Endothelial cell of umbilical vein (primary cell): Measurements from ENCODE around the gene MCU. TPM values are rescaled to one million over a fixed set of nuclear protein-coding genes. Genes with fewer than 3 reads are reported as not detected.

Experiments
- BruUV-seq: library from RNA; stranded (reverse); fragments of 400-500 nt; replicated peaks from 2 replicates; lab custom pipeline; 2021; lab: Mats Ljungman, UMichigan
- CTCF ChIA-PET: fragments of 300-600, 350-600 bp; sonication (Branson Sonifier 250); formaldehyde crosslinking; loops from one replicate; lab custom pipeline; 2021; ENCODE audit warnings: antibody characterized with exemption, inconsistent platforms; lab: Charles Lee
- POLR2A ChIA-PET: fragments of 300-600, 350-600 bp; sonication (Branson Sonifier 250); formaldehyde crosslinking; loops from one replicate; lab custom pipeline; 2021; ENCODE audit warnings: antibody characterized with exemption, inconsistent platforms; lab: Charles Lee
- DNase-seq: peaks from one replicate; pipeline ENCODE4 v3.0.0-alpha.2; 2011; ENCODE audit warnings: low read depth, low spot score
- FAIRE-seq: peaks from 2 replicates; lab custom pipeline; 2011; peaks lifted over from hg19 to GRCh38; lab: Jason Lieb, UNC
- H2AFZ ChIP-seq: 2 replicates; pipeline ENCODE4 v1.6.0; 2012; ENCODE audit warnings: low read depth, low read length, control low read depth, inconsistent platforms
- H3K27ac ChIP-seq: 2 replicates; pipeline ENCODE4 v1.5.1; 2011; ENCODE audit warnings: low read depth, mild to moderate bottlenecking, control low read depth, low read length, moderate library complexity; ENCODE audit not compliant: insufficient read depth
- H3K27me3 ChIP-seq, 2 experiments: 2 replicates each; pipeline versions ENCODE4 v1.6.0 to v1.6.1; 2011; ENCODE audit warnings: low read length in 2 of 2, mixed read lengths in 1 of 2; ENCODE audit not compliant: control insufficient read depth in 2 of 2, insufficient read depth in 2 of 2
- H3K36me3 ChIP-seq, 2 experiments: 2 replicates in 1 of 2; 3 replicates in 1 of 2; pipeline ENCODE4 v1.5.1; 2011; ENCODE audit warnings: low read length in 2 of 2, mild to moderate bottlenecking in 1 of 2, moderate library complexity in 1 of 2; ENCODE audit not compliant: control insufficient read depth in 2 of 2, insufficient read depth in 2 of 2; ENCODE audit errors: extremely low read depth in 1 of 2
- H3K4me1 ChIP-seq: 3 replicates; pipeline ENCODE4 v1.5.1; 2011; ENCODE audit warnings: mild to moderate bottlenecking, low read length; ENCODE audit not compliant: control insufficient read depth, insufficient read depth; ENCODE audit errors: extremely low read depth
- H3K4me2 ChIP-seq: 2 replicates; pipeline ENCODE4 v1.6.1; 2011; ENCODE audit warnings: low read length, control low read depth, mixed read lengths; ENCODE audit not compliant: insufficient read depth
- H3K4me3 ChIP-seq, 3 experiments: fragments of 200-600 bp in 1 of 3; sonication (generic), shearing (Covaris generic) in 1 of 3; replicated peaks in 1 of 3; 2 replicates each; pipeline ENCODE4 v1.5.1; 2011 to 2016; ENCODE audit warnings: control low read depth in 3 of 3, low read length in 3 of 3, mild to moderate bottlenecking in 2 of 3, inconsistent platforms in 1 of 3, low read depth in 1 of 3, moderate library complexity in 1 of 3; ENCODE audit not compliant: insufficient read depth in 1 of 3
- H3K79me2 ChIP-seq: 2 replicates; pipeline ENCODE4 v1.6.0; 2012; ENCODE audit warnings: low read length, inconsistent platforms; ENCODE audit not compliant: control insufficient read depth, insufficient read depth
- H3K9ac ChIP-seq: replicated peaks from 2 replicates; pipeline ENCODE3; 2011; ENCODE audit warnings: low read length, control low read depth; ENCODE audit not compliant: insufficient read depth; ENCODE audit errors: extremely low read depth
- H3K9me1 ChIP-seq: replicated peaks from 3 replicates; pipeline ENCODE4 v1.6.0; 2011; ENCODE audit warnings: mild to moderate bottlenecking, low read length; ENCODE audit not compliant: control insufficient read depth, insufficient read depth; ENCODE audit errors: extremely low read depth
- H3K9me3 ChIP-seq: replicated peaks from 2 replicates; pipeline ENCODE4 v1.5.1; 2012; ENCODE audit warnings: low read length, inconsistent platforms; ENCODE audit not compliant: control insufficient read depth, insufficient read depth
- H4K20me1 ChIP-seq: replicated peaks from 2 replicates; pipeline ENCODE3; 2011; ENCODE audit warnings: mild to moderate bottlenecking, low read length; ENCODE audit not compliant: control insufficient read depth, insufficient read depth; ENCODE audit errors: extremely low read depth
- EZH2 ChIP-seq: IDR thresholded peaks from 2 replicates; pipeline ENCODE4 v1.6.1; 2012; ENCODE audit warnings: borderline replicate concordance, low read depth, mild to moderate bottlenecking, moderate library complexity, low read length, inconsistent platforms; ENCODE audit not compliant: severe bottlenecking
- FOS ChIP-seq: IDR thresholded peaks from 2 replicates; pipeline ENCODE4 v1.6.1; 2011; ENCODE audit warnings: mild to moderate bottlenecking, low read length, moderate library complexity, borderline replicate concordance; ENCODE audit not compliant: insufficient read depth
- JUN ChIP-seq: IDR thresholded peaks from 2 replicates; pipeline ENCODE4 v1.6.1; 2011; ENCODE audit warnings: borderline replicate concordance, low read depth; ENCODE audit not compliant: insufficient read length, insufficient read depth
- MYC ChIP-seq: IDR thresholded peaks from one replicate; pipeline ENCODE4 v1.6.1; 2011; ENCODE audit warnings: mild to moderate bottlenecking, low read depth, low read length
- POLR2A ChIP-seq: IDR thresholded peaks from 2 replicates; pipeline ENCODE4 v1.6.1; 2012; ENCODE audit warnings: low read depth, mild to moderate bottlenecking, control low read depth, low read length
- POLR2AphosphoS5 ChIP-seq: IDR thresholded peaks from 2 replicates; pipeline ENCODE4 v1.6.1; 2012; ENCODE audit warnings: low read depth, mild to moderate bottlenecking, control low read depth, low read length, moderate library complexity; ENCODE audit not compliant: insufficient read depth
- dilution Hi-C: fragments of 300-500 bp; cut with MboI; formaldehyde crosslinking; loops from one replicate; pipeline ENCODE4 v1.15.0; 2019; ENCODE audit warnings: low sequenced_read_pairs; ENCODE audit not compliant: extremely low pct_ligation_motif_present
- intact Hi-C: fragments of 100-400 bp; cut with micrococcal nuclease; formaldehyde crosslinking; loops from one replicate; pipeline ENCODE4 v1.10.0; 2022
- polyA plus RNA-seq, 4 experiments: library from polyadenylated mRNA; depleted of rRNA in 3 of 4; stranded (reverse) in 3 of 4; unstranded in 1 of 4; fragments of >200 nt; gene quantifications; 2 replicates each; pipeline versions ENCODE4 v1.2.1 to v1.2.3, GENCODE V29; 2011 to 2012; ENCODE audit warnings: missing spikeins in 1 of 4
- total RNA-seq: library from RNA; stranded (reverse); gene quantifications from 2 replicates; pipeline ENCODE4 v1.2.3, GENCODE V29; 2021
- TF ChIP-seq, protein P1 (sequence below), 2 donors: IDR thresholded peaks; 1 replicate in 1 of 2; 2 replicates in 1 of 2; pipeline ENCODE4 v1.5.1; 2011; ENCODE audit warnings: low read length in 2 of 2, mild to moderate bottlenecking in 2 of 2, moderate library complexity in 2 of 2, control low read depth in 1 of 2, inconsistent platforms in 1 of 2, low read depth in 1 of 2; ENCODE audit not compliant: insufficient read depth in 1 of 2; ENCODE audit errors: extremely low read depth in 1 of 2
- TF ChIP-seq, protein P2 (sequence below): IDR thresholded peaks from 2 replicates; pipeline ENCODE4 v1.6.1; 2011; ENCODE audit not compliant: insufficient read depth, insufficient read length

MCU gene
- total and polyA plus RNA-seq, 2 donors (not counting 3 experiments of a cell fraction or from before 2014, with no cell fraction given), result 25.2 to 37.2 TPM

DNA sequence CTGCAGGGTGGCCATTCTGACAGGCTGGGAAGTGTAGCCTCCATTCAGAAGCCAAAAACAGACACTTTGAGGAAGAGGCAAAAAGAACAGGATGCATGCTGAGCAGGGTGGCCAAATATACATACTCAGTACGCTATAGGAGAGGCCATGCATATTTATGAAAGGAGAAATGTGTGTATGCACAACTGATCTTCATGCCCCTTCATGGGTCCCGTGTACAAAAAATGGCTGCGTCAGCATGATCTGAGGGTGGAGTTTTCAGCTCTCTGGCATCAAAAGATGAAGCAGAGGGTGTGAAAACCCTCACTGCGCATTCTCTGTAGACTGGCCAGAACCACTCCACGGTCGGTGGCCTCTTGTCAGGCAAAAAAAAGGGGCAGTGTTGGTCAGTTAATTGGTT lies 166.1 kb downstream of the MCU start:
- ChIA-PET CTCF (interaction anchor here (1.3 kb wide), 1 partner anchor 164 kb away, joined by 4 read pairs; no protein-coding TSS in a partner anchor), POLR2A (no interaction called here)
- Histone ChIP-seq H3K27me3 (no peaks in the 10 kb centered on the region), H3K27ac (no peak overlapping the region), H2AFZ (no peak overlapping the region), H3K9me3 (no peaks in the 10 kb centered on the region), H3K36me3 (peaks cover 0 to 5% of the 10 kb centered on the region in 2 experiments), H3K9me1 (no peaks in the 10 kb centered on the region), H3K79me2 (no peaks in the 10 kb centered on the region), H3K4me2 (no peak overlapping the region), H3K4me3 (no peak overlapping the region), H3K9ac (no peak overlapping the region), H3K4me1 (no peaks in the 10 kb centered on the region), H4K20me1 (no peaks in the 10 kb centered on the region)
- no peak for TF ChIP-seq EZH2
- TF ChIP-seq, protein P1, sequence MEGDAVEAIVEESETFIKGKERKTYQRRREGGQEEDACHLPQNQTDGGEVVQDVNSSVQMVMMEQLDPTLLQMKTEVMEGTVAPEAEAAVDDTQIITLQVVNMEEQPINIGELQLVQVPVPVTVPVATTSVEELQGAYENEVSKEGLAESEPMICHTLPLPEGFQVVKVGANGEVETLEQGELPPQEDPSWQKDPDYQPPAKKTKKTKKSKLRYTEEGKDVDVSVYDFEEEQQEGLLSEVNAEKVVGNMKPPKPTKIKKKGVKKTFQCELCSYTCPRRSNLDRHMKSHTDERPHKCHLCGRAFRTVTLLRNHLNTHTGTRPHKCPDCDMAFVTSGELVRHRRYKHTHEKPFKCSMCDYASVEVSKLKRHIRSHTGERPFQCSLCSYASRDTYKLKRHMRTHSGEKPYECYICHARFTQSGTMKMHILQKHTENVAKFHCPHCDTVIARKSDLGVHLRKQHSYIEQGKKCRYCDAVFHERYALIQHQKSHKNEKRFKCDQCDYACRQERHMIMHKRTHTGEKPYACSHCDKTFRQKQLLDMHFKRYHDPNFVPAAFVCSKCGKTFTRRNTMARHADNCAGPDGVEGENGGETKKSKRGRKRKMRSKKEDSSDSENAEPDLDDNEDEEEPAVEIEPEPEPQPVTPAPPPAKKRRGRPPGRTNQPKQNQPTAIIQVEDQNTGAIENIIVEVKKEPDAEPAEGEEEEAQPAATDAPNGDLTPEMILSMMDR (IDR thresholded peaks at IDR 0.05; ENCODE audit: extremely low read depth in 1 of 2, insufficient read depth in 1 of 2, low read depth in 1 of 2, low read length in 2 of 2), result no peak
- no peak for TF ChIP-seq MYC
- no peak for TF ChIP-seq POLR2AphosphoS5
- TF ChIP-seq, protein P2, sequence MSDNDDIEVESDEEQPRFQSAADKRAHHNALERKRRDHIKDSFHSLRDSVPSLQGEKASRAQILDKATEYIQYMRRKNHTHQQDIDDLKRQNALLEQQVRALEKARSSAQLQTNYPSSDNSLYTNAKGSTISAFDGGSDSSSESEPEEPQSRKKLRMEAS, result no peak
- no peak for TF ChIP-seq FOS
- no peak for TF ChIP-seq JUN
- TF ChIP-seq POLR2A, result no peak
- dilution Hi-C loops, result no loop called here
- BruUV-seq, result no TSS peak
- FAIRE-seq, result no peak
- no peak for DNase-seq
- intact Hi-C loops, result no loop called here
